Epidermal melanocyte (primary cell): Measurements from ENCODE around the gene BCL2L1.

Experiments used
- DNase-seq: peaks from one replicate; pipeline ENCODE4 v3.0.0; 2011; ENCODE audit warnings: low spot score; ENCODE audit not compliant: insufficient read length

The BCL2L1 gene

GRCh38 chr20:31693987-31694661 lies 28.5 kb downstream of the BCL2L1 start:
- no peak for DNase-seq

- DNase-seq: no peak
Measured at GRCh38 chr20:31693402-31693801, 29.3 kb downstream of the BCL2L1 start.

GRCh38 chr20:31691646-31692275 lies 30.9 kb downstream of the BCL2L1 start:
- DNase-seq: no peak

GRCh38 chr20:31690124-31690666 lies 32.5 kb downstream of the BCL2L1 start:
- no peak for DNase-seq

- no peak for DNase-seq
Measured at GRCh38 chr20:31689141-31689540, 33.5 kb downstream of the BCL2L1 start.

- DNase-seq: no peak
Measured at GRCh38 chr20:31687777-31688176, 34.9 kb downstream of the BCL2L1 start.

GRCh38 chr20:31685853-31686643 lies 36.6 kb downstream of the BCL2L1 start:
- no peak for DNase-seq

GRCh38 chr20:31684153-31685015 lies 38.3 kb downstream of the BCL2L1 start:
- DNase-seq: no peak

- no peak for DNase-seq
Measured at GRCh38 chr20:31682927-31683326, 39.7 kb downstream of the BCL2L1 start.

- no peak for DNase-seq
Measured at GRCh38 chr20:31682352-31682751, 40.3 kb downstream of the BCL2L1 start.

GRCh38 chr20:31681769-31682168 lies 40.9 kb downstream of the BCL2L1 start:
- no peak for DNase-seq

GRCh38 chr20:31681128-31681727 lies 41.4 kb downstream of the BCL2L1 start:
- no peak for DNase-seq

- DNase-seq: no peak
Measured at GRCh38 chr20:31680286-31681127, 42.2 kb downstream of the BCL2L1 start.

- no peak for DNase-seq
Measured at GRCh38 chr20:31679357-31680285, 43.0 kb downstream of the BCL2L1 start.

- no peak for DNase-seq
Measured at GRCh38 chr20:31678389-31679356, 44.0 kb downstream of the BCL2L1 start.

- DNase-seq: no peak
Measured at GRCh38 chr20:31677553-31678260, 45.0 kb downstream of the BCL2L1 start.

- DNase-seq: no peak
Measured at GRCh38 chr20:31676609-31676989, 46.1 kb downstream of the BCL2L1 start.
